Measurements from ENCODE around the gene ATF1.

GRCh38 chr12:50727466-50727865 lies 36.4 kb upstream of the ATF1 start:
- no peak for TF ChIP-seq EZH2 (IDR thresholded peaks at IDR 0.05)
- TF ChIP-seq, protein P1, sequence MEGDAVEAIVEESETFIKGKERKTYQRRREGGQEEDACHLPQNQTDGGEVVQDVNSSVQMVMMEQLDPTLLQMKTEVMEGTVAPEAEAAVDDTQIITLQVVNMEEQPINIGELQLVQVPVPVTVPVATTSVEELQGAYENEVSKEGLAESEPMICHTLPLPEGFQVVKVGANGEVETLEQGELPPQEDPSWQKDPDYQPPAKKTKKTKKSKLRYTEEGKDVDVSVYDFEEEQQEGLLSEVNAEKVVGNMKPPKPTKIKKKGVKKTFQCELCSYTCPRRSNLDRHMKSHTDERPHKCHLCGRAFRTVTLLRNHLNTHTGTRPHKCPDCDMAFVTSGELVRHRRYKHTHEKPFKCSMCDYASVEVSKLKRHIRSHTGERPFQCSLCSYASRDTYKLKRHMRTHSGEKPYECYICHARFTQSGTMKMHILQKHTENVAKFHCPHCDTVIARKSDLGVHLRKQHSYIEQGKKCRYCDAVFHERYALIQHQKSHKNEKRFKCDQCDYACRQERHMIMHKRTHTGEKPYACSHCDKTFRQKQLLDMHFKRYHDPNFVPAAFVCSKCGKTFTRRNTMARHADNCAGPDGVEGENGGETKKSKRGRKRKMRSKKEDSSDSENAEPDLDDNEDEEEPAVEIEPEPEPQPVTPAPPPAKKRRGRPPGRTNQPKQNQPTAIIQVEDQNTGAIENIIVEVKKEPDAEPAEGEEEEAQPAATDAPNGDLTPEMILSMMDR (IDR thresholded peaks at IDR 0.05) = no peak

All from neural progenitor cell (in vitro differentiated cells).